NCI-H1092 treated with DMSO at 0.1 percent for 48 hours (cell line): Measurements from ENCODE around the gene ROBO1.
"Not testable (repeated sequence)": the region's sequence is repeated elsewhere in the genome, so short reads cannot be mapped to it uniquely, and the experiment has no call there.

Experiments used
- DNase-seq: peaks from one replicate; lab custom pipeline; 2025; lab: John Stamatoyannopoulos, UW

ROBO1 gene

GRCh38 chr3:79369306-79369705 lies 398.5 kb downstream of the ROBO1 start:
- DNase-seq: no peak

GRCh38 chr3:79368403-79368802 lies 399.4 kb downstream of the ROBO1 start:
- DNase-seq: no peak

DNA sequence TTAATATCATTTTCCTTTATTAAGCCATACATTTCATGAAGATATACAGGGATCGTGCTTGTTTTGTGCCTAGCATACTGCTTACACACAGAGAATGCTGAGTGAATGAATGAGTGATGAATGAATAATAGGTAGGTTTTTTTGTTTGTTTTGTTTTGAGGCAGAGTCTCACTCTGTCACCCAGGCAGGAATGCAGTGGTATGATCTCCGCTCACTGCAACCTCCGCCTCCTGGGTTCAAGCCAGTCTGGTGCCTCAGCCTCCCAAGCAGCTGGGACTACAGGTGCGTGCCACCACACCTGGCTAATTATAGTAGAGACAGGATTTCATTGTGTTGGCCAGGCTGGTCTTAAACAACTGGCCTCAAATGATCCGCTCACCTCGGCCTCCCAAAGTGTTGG lies 400.0 kb downstream of the ROBO1 start:
- DNase-seq: no peak

- no peak for DNase-seq
Measured at GRCh38 chr3:79367066-79367465, 400.7 kb downstream of the ROBO1 start.

- no peak for DNase-seq
Measured at GRCh38 chr3:79366414-79366813, 401.4 kb downstream of the ROBO1 start.

- no peak for DNase-seq
Measured at GRCh38 chr3:79364784-79365183, 403.0 kb downstream of the ROBO1 start.

- DNase-seq: no peak
Measured at GRCh38 chr3:79362571-79363270, 405.1 kb downstream of the ROBO1 start.

- DNase-seq: peak; percentile 21
Measured at GRCh38 chr3:79361748-79362378, 405.9 kb downstream of the ROBO1 start.

- no peak for DNase-seq
Measured at GRCh38 chr3:79358327-79358726, 409.5 kb downstream of the ROBO1 start.

- no peak for DNase-seq
Measured at GRCh38 chr3:79354179-79354688, 413.6 kb downstream of the ROBO1 start.

GRCh38 chr3:79351699-79352098 lies 416.1 kb downstream of the ROBO1 start:
- no peak for DNase-seq

- DNase-seq: no peak
Measured at GRCh38 chr3:79344876-79345871, 422.6 kb downstream of the ROBO1 start.

- no peak for DNase-seq
Measured at GRCh38 chr3:79341961-79342360, 425.8 kb downstream of the ROBO1 start.

- no peak for DNase-seq
Measured at GRCh38 chr3:79339846-79340245, 428.0 kb downstream of the ROBO1 start.

- DNase-seq: no peak
Measured at GRCh38 chr3:79337798-79338197, 430.0 kb downstream of the ROBO1 start.

- DNase-seq: no peak
Measured at GRCh38 chr3:79329154-79329553, 438.6 kb downstream of the ROBO1 start.

GRCh38 chr3:79326642-79327041 lies 441.2 kb downstream of the ROBO1 start:
- DNase-seq: no peak

DNA sequence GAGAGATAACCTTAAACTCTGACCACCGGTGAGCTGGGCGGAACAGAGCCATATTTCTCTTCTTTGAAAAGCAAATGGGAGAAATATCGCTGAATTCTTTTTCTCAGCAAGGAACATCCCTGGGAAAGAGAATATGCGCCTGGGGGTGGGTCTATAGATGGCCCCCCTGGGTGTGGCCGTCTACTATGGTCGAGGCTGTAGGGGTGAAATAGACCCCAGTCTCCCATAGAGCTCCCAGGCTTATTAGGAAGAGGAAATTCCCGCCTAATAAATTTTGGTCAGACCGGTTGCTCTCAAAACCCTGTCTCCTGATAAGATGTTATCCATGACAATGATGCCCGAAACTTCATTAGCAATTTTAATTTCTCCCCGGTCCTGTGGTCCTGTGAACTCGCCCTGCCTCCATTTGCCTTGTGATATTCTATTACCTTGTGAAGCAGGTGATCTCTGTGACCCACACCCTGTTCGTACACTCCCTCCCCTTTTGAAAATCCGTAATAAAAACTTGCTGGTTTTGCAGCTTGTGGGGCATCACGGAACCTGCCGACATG lies 441.9 kb downstream of the ROBO1 start:
- DNase-seq: not testable (repeated sequence)

GRCh38 chr3:79317551-79318518 lies 450.0 kb downstream of the ROBO1 start:
- no peak for DNase-seq

- no peak for DNase-seq
Measured at GRCh38 chr3:79314962-79315361, 452.8 kb downstream of the ROBO1 start.

- no peak for DNase-seq
Measured at GRCh38 chr3:79314544-79314943, 453.3 kb downstream of the ROBO1 start.
